ENCODE measurements around the gene MBTPS1. TPM values are rescaled to one million over a fixed set of nuclear protein-coding genes. Genes with fewer than 3 reads are reported as not detected.

The MBTPS1 gene
- total RNA-seq, 1 donor from 2014 or later = 88.7 TPM

GRCh38 chr16:84081446-84081989 is 35.2 kb downstream of the MBTPS1 start:
- Mint-ChIP-seq H3K4me1 (ENCODE audit: low read depth) (peaks cover 16% of the 10 kb centered on the region), H3K9me3 (ENCODE audit: low read depth) (peaks cover 5% of the 10 kb centered on the region), H3K27me3 (ENCODE audit: low read depth) (no peaks in the 10 kb centered on the region), H3K27ac (ENCODE audit: unreplicated experiment) (no peak overlapping the region), H3K36me3 (ENCODE audit: low read depth) (peaks cover 28% of the 10 kb centered on the region), H3K4me3 (ENCODE audit: unreplicated experiment) (no peak overlapping the region)
- TF ChIP-seq, protein P1, sequence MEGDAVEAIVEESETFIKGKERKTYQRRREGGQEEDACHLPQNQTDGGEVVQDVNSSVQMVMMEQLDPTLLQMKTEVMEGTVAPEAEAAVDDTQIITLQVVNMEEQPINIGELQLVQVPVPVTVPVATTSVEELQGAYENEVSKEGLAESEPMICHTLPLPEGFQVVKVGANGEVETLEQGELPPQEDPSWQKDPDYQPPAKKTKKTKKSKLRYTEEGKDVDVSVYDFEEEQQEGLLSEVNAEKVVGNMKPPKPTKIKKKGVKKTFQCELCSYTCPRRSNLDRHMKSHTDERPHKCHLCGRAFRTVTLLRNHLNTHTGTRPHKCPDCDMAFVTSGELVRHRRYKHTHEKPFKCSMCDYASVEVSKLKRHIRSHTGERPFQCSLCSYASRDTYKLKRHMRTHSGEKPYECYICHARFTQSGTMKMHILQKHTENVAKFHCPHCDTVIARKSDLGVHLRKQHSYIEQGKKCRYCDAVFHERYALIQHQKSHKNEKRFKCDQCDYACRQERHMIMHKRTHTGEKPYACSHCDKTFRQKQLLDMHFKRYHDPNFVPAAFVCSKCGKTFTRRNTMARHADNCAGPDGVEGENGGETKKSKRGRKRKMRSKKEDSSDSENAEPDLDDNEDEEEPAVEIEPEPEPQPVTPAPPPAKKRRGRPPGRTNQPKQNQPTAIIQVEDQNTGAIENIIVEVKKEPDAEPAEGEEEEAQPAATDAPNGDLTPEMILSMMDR (IDR thresholded peaks at IDR 0.05) = no peak
- DNase-seq (ENCODE audit: low spot score) = no peak

DNA sequence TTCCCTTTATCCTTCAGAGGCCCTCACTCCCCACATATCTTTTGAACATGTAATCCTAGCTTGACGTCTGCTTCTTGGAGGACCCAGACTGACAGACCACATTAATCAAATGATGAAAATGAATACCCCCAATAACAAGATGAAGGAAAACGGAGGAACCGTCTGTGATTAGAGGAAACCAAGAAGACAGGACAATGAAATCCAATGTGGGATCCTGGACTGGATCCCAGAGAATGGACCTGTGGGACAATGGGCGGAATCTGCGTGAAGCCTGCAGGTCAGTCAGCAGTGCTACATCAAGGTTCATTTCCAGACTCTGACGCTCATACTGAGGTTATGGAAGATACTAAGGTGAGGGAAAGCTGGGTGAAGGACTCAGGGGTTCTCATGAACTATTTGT is 35.9 kb downstream of the MBTPS1 start:
- TF ChIP-seq, protein P1 (IDR thresholded peaks at IDR 0.05) = no peak
- Mint-ChIP-seq H3K4me1 (ENCODE audit: low read depth) (peaks cover 16% of the 10 kb centered on the region), H3K36me3 (ENCODE audit: low read depth) (peaks cover 26% of the 10 kb centered on the region), H3K4me3 (ENCODE audit: unreplicated experiment) (no peak overlapping the region), H3K27me3 (ENCODE audit: low read depth) (no peaks in the 10 kb centered on the region), H3K27ac (ENCODE audit: unreplicated experiment) (no peak overlapping the region), H3K9me3 (ENCODE audit: low read depth) (peaks cover 5% of the 10 kb centered on the region)
- no peak for DNase-seq (ENCODE audit: low spot score)

- Mint-ChIP-seq H3K36me3 (ENCODE audit: low read depth) (peaks cover 26% of the 10 kb centered on the region), H3K27ac (ENCODE audit: unreplicated experiment) (no peak overlapping the region), H3K4me1 (ENCODE audit: low read depth) (peaks cover 16% of the 10 kb centered on the region), H3K4me3 (ENCODE audit: unreplicated experiment) (no peak overlapping the region), H3K9me3 (ENCODE audit: low read depth) (peaks cover 5% of the 10 kb centered on the region), H3K27me3 (ENCODE audit: low read depth) (no peaks in the 10 kb centered on the region)
- TF ChIP-seq, protein P1 (IDR thresholded peaks at IDR 0.05) = no peak
- no peak for DNase-seq (ENCODE audit: low spot score)
Observed at GRCh38 chr16:84080378-84080777, 36.4 kb downstream of the MBTPS1 start.

GRCh38 chr16:84079664-84080063 is 37.1 kb downstream of the MBTPS1 start:
- Mint-ChIP-seq H3K27ac (ENCODE audit: unreplicated experiment) (no peak overlapping the region), H3K4me1 (ENCODE audit: low read depth) (peaks cover 16% of the 10 kb centered on the region), H3K27me3 (ENCODE audit: low read depth) (no peaks in the 10 kb centered on the region), H3K4me3 (ENCODE audit: unreplicated experiment) (no peak overlapping the region), H3K9me3 (ENCODE audit: low read depth) (peaks cover 5% of the 10 kb centered on the region), H3K36me3 (ENCODE audit: low read depth) (peaks cover 26% of the 10 kb centered on the region)
- TF ChIP-seq, protein P1 (IDR thresholded peaks at IDR 0.05) = no peak
- DNase-seq (ENCODE audit: low spot score) = no peak

DNA sequence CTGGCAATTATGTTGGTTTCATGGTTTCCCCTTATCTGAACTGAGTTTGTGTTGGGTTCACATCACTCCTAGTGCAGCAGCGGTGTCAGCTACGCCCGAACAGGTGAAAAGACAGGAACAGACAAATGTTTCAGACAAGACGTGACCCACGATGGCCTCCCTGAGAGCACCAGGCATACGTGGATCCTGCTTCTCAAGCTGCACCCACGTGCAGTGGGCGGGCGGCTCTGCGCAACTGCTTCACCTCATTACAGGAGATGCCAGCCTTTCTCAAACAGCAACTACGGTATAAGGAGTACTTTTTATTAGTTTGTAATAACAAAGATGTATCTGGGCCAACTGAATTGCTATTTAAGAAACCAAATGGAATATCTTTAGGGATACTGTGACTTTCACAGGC is 41.4 kb downstream of the MBTPS1 start:
- no peak overlapping the region for H3K27ac Mint-ChIP-seq (ENCODE audit: unreplicated experiment)
- TF ChIP-seq, protein P1 (IDR thresholded peaks at IDR 0.05) = no peak
- H3K4me3 Mint-ChIP-seq (ENCODE audit: unreplicated experiment) = no peak overlapping the region
- DNase-seq (ENCODE audit: low spot score) = no peak
- H3K4me1 Mint-ChIP-seq (ENCODE audit: low read depth) = peaks cover 11% of the 10 kb centered on the region
- peaks cover 19% of the 10 kb centered on the region for H3K36me3 Mint-ChIP-seq (ENCODE audit: low read depth)
- peaks cover 5% of the 10 kb centered on the region for H3K9me3 Mint-ChIP-seq (ENCODE audit: low read depth)
- no peaks in the 10 kb centered on the region for H3K27me3 Mint-ChIP-seq (ENCODE audit: low read depth)
